ENCODE data around the gene RUVBL1.

The RUVBL1 gene

GRCh38 chr3:128168836-128169235 is 45.2 kb upstream of the RUVBL1 start:
- Histone ChIP-seq H3K4me3 (replicated peaks; ENCODE audit: insufficient read depth, low read length) (no peak overlapping the region), H3K27ac (replicated peaks) (peak overlapping the region; percentile 18), H3K27me3 (ENCODE audit: insufficient read depth, poor library complexity, severe bottlenecking) (no peaks in the 10 kb centered on the region)
- TF ChIP-seq CTCF (IDR thresholded peaks at IDR 0.05; ENCODE audit: insufficient read depth, low read length) (no peak), POLR2AphosphoS5 (IDR thresholded peaks at IDR 0.05; ENCODE audit: low read depth) (no peak), SPI1 (IDR thresholded peaks at IDR 0.05; ENCODE audit: borderline replicate concordance, low read depth) (peak; percentile 90)
- TF ChIP-seq, protein P1, sequence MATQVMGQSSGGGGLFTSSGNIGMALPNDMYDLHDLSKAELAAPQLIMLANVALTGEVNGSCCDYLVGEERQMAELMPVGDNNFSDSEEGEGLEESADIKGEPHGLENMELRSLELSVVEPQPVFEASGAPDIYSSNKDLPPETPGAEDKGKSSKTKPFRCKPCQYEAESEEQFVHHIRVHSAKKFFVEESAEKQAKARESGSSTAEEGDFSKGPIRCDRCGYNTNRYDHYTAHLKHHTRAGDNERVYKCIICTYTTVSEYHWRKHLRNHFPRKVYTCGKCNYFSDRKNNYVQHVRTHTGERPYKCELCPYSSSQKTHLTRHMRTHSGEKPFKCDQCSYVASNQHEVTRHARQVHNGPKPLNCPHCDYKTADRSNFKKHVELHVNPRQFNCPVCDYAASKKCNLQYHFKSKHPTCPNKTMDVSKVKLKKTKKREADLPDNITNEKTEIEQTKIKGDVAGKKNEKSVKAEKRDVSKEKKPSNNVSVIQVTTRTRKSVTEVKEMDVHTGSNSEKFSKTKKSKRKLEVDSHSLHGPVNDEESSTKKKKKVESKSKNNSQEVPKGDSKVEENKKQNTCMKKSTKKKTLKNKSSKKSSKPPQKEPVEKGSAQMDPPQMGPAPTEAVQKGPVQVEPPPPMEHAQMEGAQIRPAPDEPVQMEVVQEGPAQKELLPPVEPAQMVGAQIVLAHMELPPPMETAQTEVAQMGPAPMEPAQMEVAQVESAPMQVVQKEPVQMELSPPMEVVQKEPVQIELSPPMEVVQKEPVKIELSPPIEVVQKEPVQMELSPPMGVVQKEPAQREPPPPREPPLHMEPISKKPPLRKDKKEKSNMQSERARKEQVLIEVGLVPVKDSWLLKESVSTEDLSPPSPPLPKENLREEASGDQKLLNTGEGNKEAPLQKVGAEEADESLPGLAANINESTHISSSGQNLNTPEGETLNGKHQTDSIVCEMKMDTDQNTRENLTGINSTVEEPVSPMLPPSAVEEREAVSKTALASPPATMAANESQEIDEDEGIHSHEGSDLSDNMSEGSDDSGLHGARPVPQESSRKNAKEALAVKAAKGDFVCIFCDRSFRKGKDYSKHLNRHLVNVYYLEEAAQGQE (IDR thresholded peaks at IDR 0.05; ENCODE audit: insufficient replicate concordance, low read depth): no peak
- DNase-seq (ENCODE audit: low read depth in 1 of 2, low spot score in 1 of 2): peak in 1 of 2 experiments; percentile 47

DNA sequence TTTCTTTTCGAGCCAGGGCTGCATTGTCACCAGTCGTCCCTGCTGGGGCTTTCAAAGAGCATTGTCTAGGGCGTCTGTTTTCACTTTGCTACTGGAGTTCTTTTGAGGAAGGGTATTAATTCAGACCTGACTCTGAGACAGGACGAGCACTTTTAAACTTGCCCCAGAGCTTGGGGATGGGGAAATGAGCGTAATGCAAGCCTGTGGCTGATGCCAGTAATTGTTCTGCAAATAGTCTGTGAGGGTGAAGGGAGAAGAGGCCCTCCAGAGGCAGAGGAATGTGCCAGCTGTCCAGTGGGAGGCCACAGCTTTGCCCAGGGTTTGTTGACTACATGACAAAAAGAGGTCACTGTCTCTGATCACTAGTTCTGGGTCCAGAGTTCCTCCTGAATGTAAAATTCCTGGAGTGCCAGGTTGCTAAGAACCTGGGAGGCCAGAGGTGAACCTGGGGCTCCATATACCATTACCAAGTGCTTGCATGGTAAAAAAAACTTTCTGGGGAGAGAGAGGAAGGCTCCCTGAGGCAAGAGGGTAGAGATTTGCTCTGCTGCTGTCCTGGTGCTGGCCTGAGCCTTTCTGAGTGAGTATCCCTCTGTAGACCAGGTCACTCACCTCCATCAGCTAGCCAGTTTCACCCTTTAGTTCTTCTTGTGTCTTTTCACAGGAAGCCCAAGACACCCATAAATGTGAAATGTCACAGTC is 44.5 kb upstream of the RUVBL1 start:
- no peaks in the 10 kb centered on the region for H3K27me3 ChIP-seq (ENCODE audit: insufficient read depth, poor library complexity, severe bottlenecking)
- peak overlapping the region; percentile 18 for H3K27ac ChIP-seq (replicated peaks)
- DNase-seq (ENCODE audit: low read depth in 1 of 2, low spot score in 1 of 2): peak in 1 of 2 experiments; percentile 71
- no peak overlapping the region for H3K4me3 ChIP-seq (replicated peaks; ENCODE audit: insufficient read depth, low read length)
- TF ChIP-seq, protein P1 (IDR thresholded peaks at IDR 0.05; ENCODE audit: insufficient replicate concordance, low read depth): peak; percentile 8
- 0 out of 2 replicates have a peak, but pooled peaks have one; percentile 7 for TF ChIP-seq SPI1 (IDR thresholded peaks at IDR 0.05; ENCODE audit: borderline replicate concordance, low read depth)
- no peak for TF ChIP-seq POLR2AphosphoS5 (IDR thresholded peaks at IDR 0.05; ENCODE audit: low read depth)

GRCh38 chr3:128167646-128167972 is 44.0 kb upstream of the RUVBL1 start:
- TF ChIP-seq CTCF (IDR thresholded peaks at IDR 0.05; ENCODE audit: insufficient read depth, low read length) (no peak), POLR2AphosphoS5 (IDR thresholded peaks at IDR 0.05; ENCODE audit: low read depth) (no peak), GABPA (IDR thresholded peaks at IDR 0.05; ENCODE audit: low read depth) (no peak), SPI1 (IDR thresholded peaks at IDR 0.05; ENCODE audit: borderline replicate concordance, low read depth) (no peak)
- TF ChIP-seq, protein P1 (IDR thresholded peaks at IDR 0.05; ENCODE audit: insufficient replicate concordance, low read depth): no peak
- DNase-seq (ENCODE audit: low read depth in 1 of 2, low spot score in 1 of 2): no peak
- no peaks in the 10 kb centered on the region for H3K27me3 ChIP-seq (ENCODE audit: insufficient read depth, poor library complexity, severe bottlenecking)
- no peak overlapping the region for H3K4me3 ChIP-seq (replicated peaks; ENCODE audit: insufficient read depth, low read length)
- peak overlapping the region; percentile 18 for H3K27ac ChIP-seq (replicated peaks)
